ENCODE measurements around the gene CD226. TPM values are rescaled to one million over a fixed set of nuclear protein-coding genes. Genes with fewer than 3 reads are reported as not detected.
A peak's percentile ranks its signal among the peaks of the same experiment; 100 is the strongest.

The CD226 gene
- polyA plus RNA-seq (2012; ENCODE audit: missing spikeins), result 89.6 TPM

GRCh38 chr18:69947361-69948133, at the start of gene CD226:
Gene CD226 (minus strand): TSS chr18:69947873. CDS start chr18:69947406, 467 bp downstream.
- FAIRE-seq (peak; percentile 92), DNase-seq (ENCODE audit: insufficient read length) (no peak)
- TF ChIP-seq TAF1 (IDR thresholded peaks at IDR 0.05; ENCODE audit: borderline replicate concordance, low read depth, low read length), result 0 out of 2 replicates have a peak, but pooled peaks have one; percentile 17
- no peak for TF ChIP-seq POLR2A (IDR thresholded peaks at IDR 0.05; ENCODE audit: low read depth, low read length)

- no peak for TF ChIP-seq POLR2AphosphoS5 (IDR thresholded peaks at IDR 0.05; ENCODE audit: low read depth, low read length)
- no peak for TF ChIP-seq POLR2A (IDR thresholded peaks at IDR 0.05; ENCODE audit: low read depth, low read length)
- no peak for TF ChIP-seq TAF1 (IDR thresholded peaks at IDR 0.05; ENCODE audit: borderline replicate concordance, low read depth, low read length)
- FAIRE-seq (peak; percentile 73), DNase-seq (ENCODE audit: insufficient read length) (no peak)
Observed at GRCh38 chr18:69996951-69997798, 49.5 kb upstream of the CD226 start.

- TF ChIP-seq TAF1 (IDR thresholded peaks at IDR 0.05; ENCODE audit: borderline replicate concordance, low read depth, low read length), result no peak
- no peak for TF ChIP-seq POLR2AphosphoS5 (IDR thresholded peaks at IDR 0.05; ENCODE audit: low read depth, low read length)
- no peak for TF ChIP-seq POLR2A (IDR thresholded peaks at IDR 0.05; ENCODE audit: low read depth, low read length)
- no peak for FAIRE-seq
Observed at GRCh38 chr18:69996417-69996816, 48.7 kb upstream of the CD226 start.

GRCh38 chr18:69995774-69996173, 48.1 kb upstream of the CD226 start:
- FAIRE-seq (no peak), DNase-seq (ENCODE audit: insufficient read length) (no peak)
- TF ChIP-seq POLR2AphosphoS5 (IDR thresholded peaks at IDR 0.05; ENCODE audit: low read depth, low read length), result no peak
- no peak for TF ChIP-seq POLR2A (IDR thresholded peaks at IDR 0.05; ENCODE audit: low read depth, low read length)
- no peak for TF ChIP-seq TAF1 (IDR thresholded peaks at IDR 0.05; ENCODE audit: borderline replicate concordance, low read depth, low read length)

More at GRCh38 chr18:69996417-69996816, 48.7 kb upstream of the CD226 start:
- no peak for DNase-seq (ENCODE audit: insufficient read length)

- no peak for FAIRE-seq
- TF ChIP-seq POLR2AphosphoS5 (IDR thresholded peaks at IDR 0.05; ENCODE audit: low read depth, low read length) (no peak), TAF1 (IDR thresholded peaks at IDR 0.05; ENCODE audit: borderline replicate concordance, low read depth, low read length) (no peak), POLR2A (IDR thresholded peaks at IDR 0.05; ENCODE audit: low read depth, low read length) (no peak)
- no peak for DNase-seq (ENCODE audit: insufficient read length)
Observed at GRCh38 chr18:69992776-69993175, 45.1 kb upstream of the CD226 start.

GRCh38 chr18:69987870-69988269, 40.2 kb upstream of the CD226 start:
- FAIRE-seq (no peak), DNase-seq (ENCODE audit: insufficient read length) (no peak)
- TF ChIP-seq TAF1 (IDR thresholded peaks at IDR 0.05; ENCODE audit: borderline replicate concordance, low read depth, low read length) (no peak), POLR2A (IDR thresholded peaks at IDR 0.05; ENCODE audit: low read depth, low read length) (no peak), POLR2AphosphoS5 (IDR thresholded peaks at IDR 0.05; ENCODE audit: low read depth, low read length) (no peak)

- DNase-seq (ENCODE audit: insufficient read length) (no peak), FAIRE-seq (no peak)
- no peak for TF ChIP-seq POLR2A (IDR thresholded peaks at IDR 0.05; ENCODE audit: low read depth, low read length)
- TF ChIP-seq TAF1 (IDR thresholded peaks at IDR 0.05; ENCODE audit: borderline replicate concordance, low read depth, low read length), result no peak
- TF ChIP-seq POLR2AphosphoS5 (IDR thresholded peaks at IDR 0.05; ENCODE audit: low read depth, low read length), result no peak
Observed at GRCh38 chr18:69985239-69985638, 37.6 kb upstream of the CD226 start.

- DNase-seq (ENCODE audit: insufficient read length) (no peak), FAIRE-seq (no peak)
- TF ChIP-seq POLR2AphosphoS5 (IDR thresholded peaks at IDR 0.05; ENCODE audit: low read depth, low read length), result no peak
- TF ChIP-seq POLR2A (IDR thresholded peaks at IDR 0.05; ENCODE audit: low read depth, low read length), result no peak
- TF ChIP-seq TAF1 (IDR thresholded peaks at IDR 0.05; ENCODE audit: borderline replicate concordance, low read depth, low read length), result no peak
Observed at GRCh38 chr18:69982417-69982816, 34.7 kb upstream of the CD226 start.

- peak; percentile 84 for FAIRE-seq
- no peak for TF ChIP-seq POLR2A (IDR thresholded peaks at IDR 0.05; ENCODE audit: low read depth, low read length)
- TF ChIP-seq TAF1 (IDR thresholded peaks at IDR 0.05; ENCODE audit: borderline replicate concordance, low read depth, low read length), result no peak
- no peak for TF ChIP-seq POLR2AphosphoS5 (IDR thresholded peaks at IDR 0.05; ENCODE audit: low read depth, low read length)
- DNase-seq (ENCODE audit: insufficient read length), result no peak
Observed at GRCh38 chr18:69981948-69982347, 34.3 kb upstream of the CD226 start.

GRCh38 chr18:69980982-69981804, 33.5 kb upstream of the CD226 start:
- no peak for DNase-seq (ENCODE audit: insufficient read length)
- FAIRE-seq, result peak; percentile 44
- TF ChIP-seq POLR2A (IDR thresholded peaks at IDR 0.05; ENCODE audit: low read depth, low read length), result no peak
- TF ChIP-seq TAF1 (IDR thresholded peaks at IDR 0.05; ENCODE audit: borderline replicate concordance, low read depth, low read length), result no peak
- TF ChIP-seq POLR2AphosphoS5 (IDR thresholded peaks at IDR 0.05; ENCODE audit: low read depth, low read length), result no peak

GRCh38 chr18:69980509-69980908, 32.8 kb upstream of the CD226 start:
- no peak for FAIRE-seq
- TF ChIP-seq POLR2A (IDR thresholded peaks at IDR 0.05; ENCODE audit: low read depth, low read length) (no peak), TAF1 (IDR thresholded peaks at IDR 0.05; ENCODE audit: borderline replicate concordance, low read depth, low read length) (no peak), POLR2AphosphoS5 (IDR thresholded peaks at IDR 0.05; ENCODE audit: low read depth, low read length) (no peak)
- no peak for DNase-seq (ENCODE audit: insufficient read length)
